GM19240 (cell line): ENCODE measurements around the gene GARIN5A.
"Not testable (repeated sequence)": the region's sequence is repeated elsewhere in the genome, so short reads cannot be mapped to it uniquely, and the experiment has no call there.

Source experiments
- DNase-seq: peaks from one replicate; pipeline ENCODE4 v3.0.0; 2011; ENCODE audit warnings: low spot score; ENCODE audit not compliant: insufficient read length

Gene GARIN5A

GRCh38 chr19:50465000-50465399, 11.6 kb downstream of the GARIN5A start:
- no peak for DNase-seq

- no peak for DNase-seq
Measured at GRCh38 chr19:50464348-50464747, 12.3 kb downstream of the GARIN5A start.

- DNase-seq, result no peak
Measured at GRCh38 chr19:50462970-50463369, 13.7 kb downstream of the GARIN5A start.

- peak; percentile 97 for DNase-seq
Measured at GRCh38 chr19:50461066-50461875, 15.4 kb downstream of the GARIN5A start.

GRCh38 chr19:50460161-50460765, 16.4 kb downstream of the GARIN5A start:
- peak; percentile 92 for DNase-seq

- no peak for DNase-seq
Measured at GRCh38 chr19:50459638-50460037, 17.0 kb downstream of the GARIN5A start.

DNA sequence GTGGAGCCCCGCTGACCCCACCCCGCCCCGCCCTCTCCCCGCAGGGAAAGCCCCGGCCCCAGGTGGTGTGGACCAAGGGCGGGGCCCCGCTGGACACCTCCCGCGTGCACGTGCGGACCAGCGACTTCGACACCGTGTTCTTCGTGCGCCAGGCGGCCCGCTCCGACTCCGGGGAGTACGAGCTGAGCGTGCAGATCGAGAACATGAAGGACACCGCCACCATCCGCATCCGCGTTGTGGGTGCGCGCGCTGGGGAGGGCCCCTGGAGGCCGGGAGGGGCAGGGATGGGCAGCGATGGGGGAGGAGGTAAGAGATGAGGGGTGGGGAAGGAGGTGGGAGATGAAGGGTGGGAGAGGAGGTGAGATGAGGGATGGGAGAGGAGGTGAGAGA, 17.6 kb downstream of the GARIN5A start:
- DNase-seq, result no peak

DNA sequence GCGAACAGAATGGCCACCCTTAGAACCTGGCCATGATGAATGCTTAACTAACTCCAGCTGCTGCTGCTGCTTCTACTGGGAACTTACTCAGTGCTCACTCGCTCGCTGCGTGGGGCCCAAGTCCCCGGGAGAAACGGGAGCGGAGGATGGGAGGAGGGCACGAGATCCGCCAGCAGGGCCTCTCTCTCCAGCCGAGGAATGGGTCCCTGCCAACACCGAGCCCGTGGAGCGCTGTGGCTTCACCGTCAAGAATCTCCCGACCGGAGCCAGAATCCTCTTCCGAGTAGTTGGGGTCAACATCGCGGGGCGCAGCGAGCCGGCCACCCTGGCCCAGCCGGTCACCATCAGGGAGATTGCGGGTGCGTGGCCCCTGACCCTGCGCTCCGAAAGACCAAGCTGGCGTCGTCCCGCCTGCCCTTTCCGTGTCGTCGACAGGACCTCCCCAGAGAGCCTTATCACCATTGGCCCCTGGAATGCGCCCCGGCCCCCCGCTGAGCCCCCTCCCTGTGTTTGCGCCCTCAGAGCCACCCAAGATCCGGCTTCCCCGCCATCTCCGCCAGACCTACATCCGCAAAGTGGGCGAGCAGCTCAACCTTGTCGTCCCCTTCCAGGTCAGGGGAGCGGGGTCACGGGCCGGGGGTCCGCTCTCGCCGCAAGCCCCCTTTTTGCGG, 18.1 kb downstream of the GARIN5A start:
- no peak for DNase-seq

- no peak for DNase-seq
Measured at GRCh38 chr19:50457300-50457699, 19.3 kb downstream of the GARIN5A start.

GRCh38 chr19:50455992-50456391, 20.7 kb downstream of the GARIN5A start:
- DNase-seq, result no peak

GRCh38 chr19:50453243-50453642, 23.4 kb downstream of the GARIN5A start:
- DNase-seq, result no peak

GRCh38 chr19:50451223-50451534, 25.5 kb downstream of the GARIN5A start:
- no peak for DNase-seq

- DNase-seq, result no peak
Measured at GRCh38 chr19:50450369-50451222, 26.1 kb downstream of the GARIN5A start.

GRCh38 chr19:50449236-50449899, 27.3 kb downstream of the GARIN5A start:
- no peak for DNase-seq

DNA sequence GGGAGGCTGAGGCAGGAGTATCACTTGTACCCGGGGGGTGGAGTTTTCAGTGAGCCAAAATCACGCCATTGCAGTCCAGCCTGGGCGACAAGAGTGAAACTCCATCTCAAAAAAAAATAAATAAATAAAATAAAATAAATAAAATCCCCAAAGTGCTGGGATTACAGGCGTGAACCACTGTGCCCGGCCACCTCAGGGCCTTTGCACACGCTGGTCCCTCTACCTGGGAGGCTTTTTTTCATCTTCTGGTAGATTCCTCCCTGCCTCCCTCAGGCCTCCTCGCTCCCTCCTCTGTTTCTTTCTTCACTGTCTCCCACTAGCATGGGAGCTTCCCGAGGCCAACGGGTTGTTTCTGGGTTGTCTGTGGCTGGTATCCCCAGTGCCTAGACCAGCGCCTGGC, 28.9 kb downstream of the GARIN5A start:
- DNase-seq, result no peak

GRCh38 chr19:50447053-50447452, 29.6 kb downstream of the GARIN5A start:
- no peak for DNase-seq

DNA sequence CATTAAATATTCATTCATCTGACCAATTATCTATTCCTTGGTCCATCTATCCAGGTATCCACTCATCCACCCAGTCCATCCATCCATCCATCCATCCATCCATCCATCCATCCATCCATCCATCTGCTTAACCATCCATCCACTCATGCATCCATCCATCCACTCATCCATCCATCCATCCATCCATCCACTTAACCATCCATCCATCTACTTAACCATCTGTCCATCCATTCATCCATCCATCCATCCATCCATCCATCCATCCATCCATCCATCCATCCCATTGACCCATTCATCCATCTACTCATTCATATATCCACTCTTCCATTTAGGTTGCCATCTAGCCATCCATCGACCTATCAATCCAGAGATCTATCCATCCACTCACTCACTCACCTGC, 32.6 kb downstream of the GARIN5A start:
- no peak for DNase-seq

GRCh38 chr19:50439130-50439529, 37.5 kb downstream of the GARIN5A start:
- not testable (repeated sequence) for DNase-seq

DNA sequence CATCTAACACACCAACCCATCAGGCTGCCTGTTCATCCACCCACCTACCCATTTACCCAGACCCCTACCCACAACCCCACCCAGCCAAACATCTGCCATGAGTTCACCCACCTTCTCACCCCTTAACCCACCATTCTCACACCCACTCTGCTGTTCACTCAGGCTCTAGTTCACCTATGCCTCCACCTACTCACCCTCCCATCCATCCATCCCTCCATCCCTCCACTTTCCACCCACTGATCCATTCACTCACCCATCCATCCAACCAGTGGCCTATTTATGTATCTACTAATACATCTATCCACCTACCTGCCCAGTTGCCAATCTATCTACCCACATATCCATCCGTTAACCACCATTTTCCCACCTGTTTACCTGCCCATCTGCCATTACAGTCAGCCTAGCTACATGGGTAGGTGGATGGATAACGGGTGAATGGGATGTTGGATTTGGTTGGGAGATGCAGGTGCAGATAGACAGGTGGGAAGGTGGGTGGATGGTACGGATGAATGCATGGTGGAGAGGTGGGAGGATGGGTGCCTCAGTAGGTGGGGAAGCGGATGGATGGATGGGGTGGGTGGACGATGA, 38.7 kb downstream of the GARIN5A start:
- DNase-seq, result no peak

GRCh38 chr19:50435627-50436026, 41.0 kb downstream of the GARIN5A start:
- no peak for DNase-seq

DNA sequence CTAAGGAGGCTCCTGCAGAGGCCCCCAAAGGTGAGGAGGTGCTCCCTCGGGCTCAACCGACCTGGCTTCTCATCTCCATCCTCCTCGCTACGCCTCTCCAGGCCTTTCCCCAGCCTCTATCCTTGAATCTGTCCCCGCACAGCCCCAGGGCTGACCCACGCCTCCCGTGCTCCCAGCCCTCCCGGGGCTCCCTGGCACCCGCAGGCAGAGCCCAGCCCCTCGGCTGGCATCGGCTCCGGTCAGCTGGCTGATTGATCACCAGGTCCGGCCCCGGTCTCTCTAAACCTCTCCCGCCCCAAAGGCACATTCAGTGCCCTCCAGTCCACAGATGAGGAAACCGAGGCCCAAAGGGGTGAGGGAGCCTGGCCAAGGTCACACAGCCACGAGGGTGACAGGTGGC, 41.4 kb downstream of the GARIN5A start:
- no peak for DNase-seq
